NK-92 (cell line): ENCODE results near the gene ARHGEF7.

Source experiments
- DNase-seq: peaks from one replicate; lab custom pipeline; 2025; ENCODE audit not compliant: unreplicated experiment; lab: John Stamatoyannopoulos, UW

ARHGEF7 gene

DNA sequence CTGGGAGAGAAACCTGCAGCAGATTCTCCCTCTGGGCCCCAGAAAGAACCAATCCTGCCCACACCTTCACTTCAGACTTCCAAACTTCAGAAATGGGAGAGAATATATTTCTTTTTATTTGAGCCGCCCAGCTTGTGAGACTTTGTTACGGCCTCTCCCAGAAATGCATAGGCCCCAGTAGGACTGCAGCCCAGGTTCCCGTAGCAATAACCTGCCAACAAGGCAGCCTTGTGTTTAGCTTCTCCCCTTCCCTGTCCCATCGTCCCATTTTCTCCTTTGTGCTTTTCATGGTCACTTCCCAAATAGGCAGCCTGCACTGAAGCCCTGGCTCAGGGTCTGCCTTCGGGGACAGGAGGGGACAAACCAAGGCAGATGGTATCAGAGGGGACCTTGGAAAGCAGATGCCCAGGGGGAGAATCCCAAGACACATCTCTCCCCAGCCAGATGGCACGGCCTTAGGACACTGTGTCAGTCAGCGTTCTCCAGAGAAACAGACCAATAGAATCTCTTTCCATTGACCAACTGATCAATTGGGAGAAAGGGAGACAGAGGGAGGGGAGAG is 3.7 kb upstream of the ARHGEF7 start:
- no peak for DNase-seq

DNA sequence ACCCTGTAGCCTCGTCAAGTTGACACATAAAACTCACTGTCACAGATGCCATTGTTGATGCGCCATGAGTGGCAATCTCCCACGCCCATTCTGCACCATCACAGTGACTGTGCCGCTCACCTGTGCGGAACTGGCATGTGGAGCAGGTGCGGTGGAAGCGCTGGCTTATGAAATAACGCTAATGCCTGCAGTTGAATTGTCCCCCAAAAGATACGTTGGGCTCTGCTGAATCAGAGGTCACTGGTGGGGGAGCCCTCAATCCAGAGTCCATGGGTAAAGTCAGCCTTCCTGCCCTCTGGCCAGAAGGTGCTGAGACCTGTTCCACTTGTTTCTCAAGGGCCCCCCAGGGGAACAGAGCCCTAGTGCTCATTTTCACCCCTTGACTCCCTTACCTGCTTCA is 2.9 kb upstream of the ARHGEF7 start:
- no peak for DNase-seq

DNA sequence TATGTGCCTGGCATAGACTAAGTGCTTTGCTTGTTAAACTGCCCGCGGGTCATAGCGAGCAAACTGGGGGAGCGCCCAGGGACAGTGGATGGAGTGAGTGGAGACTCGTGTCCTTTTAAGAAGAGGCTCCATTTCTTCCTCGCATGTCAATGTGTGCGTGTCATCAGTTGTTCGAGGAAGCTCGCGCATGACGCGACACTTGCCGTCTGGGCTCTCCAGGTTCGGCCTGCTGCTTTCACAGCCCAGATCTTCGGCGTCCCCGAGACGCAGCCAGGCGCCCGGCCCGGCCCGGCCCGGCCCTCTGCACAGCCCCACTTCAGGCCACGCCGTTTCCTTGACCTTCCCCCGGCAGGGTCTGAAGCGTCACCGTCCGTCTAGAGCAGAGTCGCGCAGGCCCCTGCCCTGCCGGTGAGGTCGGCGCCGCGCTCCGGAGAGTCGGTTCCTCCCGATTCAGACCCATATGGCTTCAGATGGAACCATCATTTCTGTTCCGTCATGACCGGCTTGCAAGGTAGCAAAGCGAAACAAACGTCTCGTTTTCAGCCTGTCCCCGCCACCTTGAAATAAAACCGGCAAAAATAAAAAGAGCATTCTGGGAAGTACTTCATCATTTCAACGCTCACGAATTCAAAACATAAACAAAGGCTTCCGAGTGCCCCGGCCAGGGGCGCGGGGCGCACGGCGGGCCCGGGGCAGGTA is 599 bp upstream of the ARHGEF7 start:
- no peak for DNase-seq

DNA sequence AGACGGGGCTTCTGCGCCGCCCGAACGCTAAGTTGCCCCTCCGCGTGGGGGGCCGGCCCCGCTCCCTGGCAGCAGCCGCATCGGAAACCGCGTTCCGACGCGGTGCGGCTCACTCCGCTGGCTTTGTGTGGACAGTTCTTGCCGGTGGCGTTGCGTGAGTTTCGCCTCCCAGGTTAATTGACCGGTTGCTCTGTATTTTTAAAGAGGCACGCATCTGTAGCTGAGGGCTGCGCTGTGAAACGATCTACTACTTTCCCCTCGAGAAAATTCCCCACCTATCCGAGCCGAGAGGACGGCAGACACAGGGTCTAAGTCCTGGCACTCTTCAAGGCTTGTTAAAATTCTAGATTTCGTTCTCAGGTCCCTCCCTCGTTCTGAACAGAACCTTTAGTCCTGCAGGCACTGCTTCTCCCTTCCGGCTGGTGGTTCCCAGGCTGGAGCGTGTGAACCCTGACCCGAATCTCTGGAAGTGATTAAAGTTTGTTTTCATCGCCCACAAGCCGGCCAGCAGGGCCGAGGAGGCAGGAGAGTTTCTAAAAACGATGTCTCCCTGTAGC is 933 bp downstream of the ARHGEF7 start:
- DNase-seq = no peak

DNA sequence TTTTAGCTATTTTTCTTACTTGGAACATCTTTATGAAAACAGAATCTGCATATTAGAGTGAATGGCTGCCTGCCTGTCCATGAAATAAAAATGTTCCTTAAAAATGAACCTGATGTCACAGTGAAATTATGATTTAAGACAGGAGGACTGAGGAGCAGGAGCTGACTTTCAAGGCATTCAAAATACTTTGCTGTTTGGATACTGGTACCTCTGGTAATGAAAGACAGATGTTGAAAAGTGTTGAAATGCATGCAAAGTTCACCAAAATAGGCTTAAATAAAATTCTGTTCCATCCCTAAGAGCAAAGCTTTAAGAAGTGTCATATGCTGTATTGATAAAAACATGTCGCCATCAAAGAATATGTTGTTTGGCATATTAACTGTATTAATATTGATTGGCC is 1.7 kb downstream of the ARHGEF7 start:
- DNase-seq = no peak

DNA sequence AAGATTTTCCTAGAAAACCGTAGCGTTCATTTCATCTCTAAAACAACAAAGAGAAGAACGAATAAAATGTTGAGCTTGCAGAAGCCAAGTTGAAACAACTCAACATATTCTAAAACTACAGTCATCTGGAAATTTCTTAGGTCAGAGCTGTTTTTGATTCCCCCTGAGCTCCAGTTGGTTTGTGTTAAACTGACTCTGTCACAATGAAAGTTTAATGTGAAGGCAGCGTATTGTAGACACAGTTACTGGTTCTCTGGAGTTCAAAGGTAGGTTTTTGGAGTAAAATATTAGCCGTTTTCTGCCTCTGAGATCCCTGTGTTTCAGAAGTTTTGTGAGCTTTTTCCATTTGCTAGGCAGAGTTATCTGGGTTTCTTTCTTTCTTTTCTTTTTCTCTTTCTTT is 2.2 kb downstream of the ARHGEF7 start:
- no peak for DNase-seq

DNA sequence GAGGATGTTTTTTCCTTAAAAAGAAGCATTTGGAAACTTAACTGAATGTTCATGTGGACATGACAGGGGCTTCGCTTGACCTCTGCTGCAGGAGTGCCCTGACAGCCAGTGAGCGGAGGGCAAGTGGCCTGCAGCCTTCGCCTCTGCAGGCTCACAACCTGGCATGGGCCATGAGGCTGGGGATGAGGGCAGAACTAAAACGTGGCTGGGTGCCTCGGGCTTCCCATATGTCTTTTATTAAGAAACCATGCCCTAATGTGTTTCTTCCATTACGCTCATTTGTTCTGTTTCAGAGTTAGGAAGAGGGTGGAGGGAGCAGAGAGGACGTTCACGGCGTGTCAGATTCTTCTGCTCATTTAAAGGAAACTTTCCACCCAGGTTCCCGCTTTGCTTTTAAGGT is 2.9 kb downstream of the ARHGEF7 start:
- no peak for DNase-seq

DNA sequence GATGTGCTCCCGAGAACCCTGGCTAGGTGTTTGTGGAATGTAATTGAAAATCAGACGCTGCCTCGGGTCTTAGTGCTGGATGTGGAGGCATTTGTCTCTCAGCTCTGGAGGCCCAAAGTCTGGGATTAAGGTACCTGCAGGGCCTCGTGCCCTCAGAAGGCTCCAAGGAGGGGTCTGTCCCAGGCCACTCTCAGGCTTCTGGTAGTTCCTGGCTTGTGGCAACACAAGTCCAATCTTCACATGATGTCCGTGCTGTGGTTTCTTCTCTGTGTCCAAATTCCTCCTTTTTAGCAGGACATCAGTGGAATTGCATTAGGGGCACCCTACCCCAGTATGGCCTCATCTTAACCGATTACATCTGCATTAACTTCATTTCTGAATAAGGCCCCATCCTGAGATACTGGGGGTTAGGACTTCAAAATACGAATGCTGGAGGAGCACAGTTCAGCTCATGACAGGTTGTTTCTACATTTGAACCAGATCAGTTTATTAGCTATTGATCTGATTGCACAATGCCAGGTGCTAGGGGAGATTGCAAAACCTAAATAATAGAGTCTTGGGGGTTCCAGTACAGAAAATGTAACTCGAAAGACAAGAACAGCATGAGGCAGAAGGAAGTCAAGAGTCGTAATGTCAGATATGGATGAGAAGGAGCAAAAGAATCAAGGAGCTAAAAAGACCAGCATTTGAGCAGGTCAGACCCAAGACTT is 3.9 kb downstream of the ARHGEF7 start:
- no peak for DNase-seq

DNA sequence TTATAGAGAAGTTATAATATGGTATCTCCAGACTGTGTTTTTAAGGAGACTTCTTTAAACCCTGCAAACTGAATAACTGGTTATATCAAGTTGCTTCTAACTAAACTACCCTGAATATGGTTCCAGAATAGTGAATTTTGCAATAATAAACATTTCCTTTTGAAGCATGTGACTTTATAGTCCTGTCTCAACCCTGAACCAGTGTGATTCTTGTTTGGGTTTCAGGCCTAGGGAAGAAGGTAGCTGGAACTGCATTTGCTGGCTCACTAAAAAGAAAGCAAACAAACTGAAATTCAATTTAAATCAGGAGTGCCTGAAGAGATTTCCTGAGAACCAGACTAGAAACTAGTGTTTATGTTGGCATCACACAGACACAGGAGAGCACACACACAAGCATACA is 4.9 kb downstream of the ARHGEF7 start:
- DNase-seq = no peak

DNA sequence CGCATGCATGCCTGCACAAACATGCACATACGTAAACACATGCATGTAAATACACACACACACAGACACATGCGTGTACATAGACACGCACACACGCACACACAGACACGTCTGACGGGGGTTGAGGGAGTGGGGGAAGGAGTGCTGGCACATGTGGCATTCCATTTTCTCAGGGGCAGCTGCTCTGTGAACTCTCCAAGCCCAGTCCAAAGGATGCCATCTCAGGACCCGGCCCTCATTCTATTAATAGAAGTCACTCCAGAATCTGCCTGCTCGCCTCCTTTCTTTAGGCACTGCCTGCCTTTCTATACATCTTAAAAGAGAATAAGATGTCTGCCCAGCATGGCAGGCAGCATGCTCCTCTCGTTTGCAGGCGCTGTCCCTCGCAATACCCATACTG is 5.3 kb downstream of the ARHGEF7 start:
- no peak for DNase-seq

DNA sequence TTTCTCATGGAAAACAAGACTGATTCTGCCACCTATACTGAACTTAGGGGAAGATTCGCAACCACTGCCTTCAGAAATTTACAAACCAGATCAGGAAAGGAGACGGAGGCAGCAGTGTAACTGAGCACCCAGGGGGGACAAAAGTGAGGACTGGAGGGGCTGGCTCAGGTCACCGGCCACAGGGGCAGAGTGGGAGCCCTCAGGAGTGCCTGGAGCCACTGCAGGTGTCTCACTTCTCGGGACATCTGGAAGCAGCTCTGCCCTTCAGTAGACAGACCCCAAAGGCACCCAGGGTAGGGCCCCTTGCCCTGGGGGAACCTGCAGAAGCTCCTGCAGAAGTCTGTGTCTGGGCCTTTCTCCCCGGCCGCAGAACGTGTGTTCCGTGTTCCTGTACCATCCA is 5.8 kb downstream of the ARHGEF7 start:
- DNase-seq = no peak

DNA sequence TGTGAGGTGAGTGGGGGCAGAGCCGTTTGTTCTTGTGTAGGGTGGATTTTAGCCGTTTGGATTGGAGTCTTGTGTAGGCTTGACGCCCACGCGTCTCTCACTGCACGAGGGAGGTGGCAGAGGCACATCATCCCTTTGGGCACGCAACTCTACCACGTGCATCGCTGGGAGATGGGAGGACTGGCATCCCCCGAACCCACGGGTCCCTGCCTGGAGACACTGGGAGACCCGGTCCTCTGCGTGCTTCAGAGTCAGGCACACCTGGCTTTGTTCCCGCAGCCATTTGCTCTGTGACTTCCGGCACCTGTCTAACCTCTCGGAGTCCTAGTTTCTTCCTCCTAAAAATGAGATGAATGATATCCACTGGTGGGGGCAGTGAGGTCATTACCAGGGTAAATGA is 6.4 kb downstream of the ARHGEF7 start:
- no peak for DNase-seq

DNA sequence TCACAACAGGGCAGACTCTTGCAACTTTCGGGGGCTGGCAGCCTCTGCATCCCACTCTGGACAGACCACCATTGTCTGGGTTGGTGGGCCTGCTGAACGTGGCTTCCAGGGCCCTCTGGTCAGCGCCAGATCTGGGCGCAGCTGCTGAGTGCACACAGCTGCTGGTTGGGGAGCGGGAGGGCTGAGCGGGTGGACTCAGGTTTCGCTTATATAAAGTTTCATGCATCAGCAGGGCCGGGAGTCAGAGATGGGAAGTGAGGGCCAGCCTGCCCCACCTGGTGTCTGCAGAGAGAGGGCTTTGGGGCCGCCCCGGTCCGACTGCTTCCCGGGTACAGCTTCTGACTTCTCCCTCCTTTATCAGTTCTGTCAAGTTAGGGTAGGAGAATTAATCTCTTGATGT is 6.9 kb downstream of the ARHGEF7 start:
- DNase-seq = no peak

DNA sequence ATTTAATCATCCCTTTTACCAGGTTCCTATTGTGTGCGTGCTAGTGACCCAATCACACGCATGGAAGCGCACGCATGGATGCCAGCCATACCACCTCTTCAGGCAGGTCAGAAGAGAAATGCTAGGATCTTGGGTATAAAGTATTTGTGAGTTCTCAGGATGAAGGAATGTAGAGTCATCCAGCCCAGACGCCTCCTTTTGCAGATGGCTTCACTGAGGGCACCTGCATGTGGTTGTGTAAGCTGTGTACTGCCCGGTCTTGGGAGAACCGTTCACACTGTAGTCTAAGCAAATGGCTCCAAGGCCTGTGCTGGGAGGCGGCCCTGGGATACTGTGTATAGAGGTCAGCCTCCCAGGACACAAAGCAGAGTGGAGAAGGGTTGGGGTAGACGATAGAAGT is 7.5 kb downstream of the ARHGEF7 start:
- DNase-seq = no peak

DNA sequence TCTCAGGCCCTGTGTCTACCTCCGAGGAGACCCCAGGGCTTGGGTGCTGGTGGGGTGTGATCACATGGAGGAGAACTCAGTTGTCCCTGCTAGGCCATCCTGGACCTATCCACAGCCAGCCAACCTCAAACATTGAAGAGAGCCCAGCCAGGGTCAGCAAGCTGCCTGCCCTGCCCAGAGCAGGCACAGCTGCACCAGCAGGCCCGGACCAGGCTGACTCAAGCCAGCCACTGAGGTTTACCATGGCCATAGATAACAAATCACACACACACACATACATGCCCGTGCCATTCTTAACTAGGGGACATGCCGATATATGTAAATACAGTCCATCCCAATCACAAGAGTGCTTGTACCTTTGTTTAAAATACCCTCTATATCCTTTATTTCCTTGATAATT is 8.1 kb downstream of the ARHGEF7 start:
- DNase-seq = no peak

DNA sequence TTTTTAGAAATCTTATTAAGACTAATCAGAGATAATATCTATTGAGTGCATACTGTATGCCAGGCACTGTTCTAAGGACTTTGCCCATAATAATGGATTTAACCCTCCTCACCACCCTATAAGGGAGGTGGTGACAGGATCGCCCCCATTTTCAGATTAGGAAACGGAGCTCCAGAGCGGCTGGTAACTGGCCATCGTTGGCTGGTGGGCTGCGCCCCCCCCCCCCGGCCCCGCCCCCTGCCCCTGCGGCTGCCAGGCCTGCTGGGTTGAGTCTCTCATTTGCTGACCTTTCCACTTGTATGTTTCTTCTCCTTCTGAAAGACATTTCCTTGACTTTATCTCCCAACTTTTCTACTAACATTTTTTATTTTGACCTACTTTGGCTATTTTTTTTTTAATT is 8.5 kb downstream of the ARHGEF7 start:
- no peak for DNase-seq

DNA sequence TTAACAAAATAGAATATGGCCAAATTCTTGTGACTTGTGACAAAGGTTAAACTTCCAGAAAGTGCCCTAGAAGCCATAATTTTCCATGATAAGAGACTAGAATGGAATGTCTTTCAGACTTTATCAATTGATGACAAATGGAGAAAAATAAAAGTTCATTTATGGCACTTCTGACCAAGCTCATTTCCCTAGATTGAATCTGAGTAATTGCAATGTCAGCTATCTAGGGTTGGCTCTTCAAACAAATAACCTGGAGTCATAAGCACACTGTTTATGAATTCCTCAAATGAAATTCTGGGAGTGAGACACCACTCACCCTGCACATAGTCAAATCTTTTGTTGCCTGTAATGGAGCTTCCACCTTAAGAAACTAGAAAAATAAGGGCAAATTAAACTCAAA is 11.4 kb downstream of the ARHGEF7 start:
- DNase-seq = no peak

DNA sequence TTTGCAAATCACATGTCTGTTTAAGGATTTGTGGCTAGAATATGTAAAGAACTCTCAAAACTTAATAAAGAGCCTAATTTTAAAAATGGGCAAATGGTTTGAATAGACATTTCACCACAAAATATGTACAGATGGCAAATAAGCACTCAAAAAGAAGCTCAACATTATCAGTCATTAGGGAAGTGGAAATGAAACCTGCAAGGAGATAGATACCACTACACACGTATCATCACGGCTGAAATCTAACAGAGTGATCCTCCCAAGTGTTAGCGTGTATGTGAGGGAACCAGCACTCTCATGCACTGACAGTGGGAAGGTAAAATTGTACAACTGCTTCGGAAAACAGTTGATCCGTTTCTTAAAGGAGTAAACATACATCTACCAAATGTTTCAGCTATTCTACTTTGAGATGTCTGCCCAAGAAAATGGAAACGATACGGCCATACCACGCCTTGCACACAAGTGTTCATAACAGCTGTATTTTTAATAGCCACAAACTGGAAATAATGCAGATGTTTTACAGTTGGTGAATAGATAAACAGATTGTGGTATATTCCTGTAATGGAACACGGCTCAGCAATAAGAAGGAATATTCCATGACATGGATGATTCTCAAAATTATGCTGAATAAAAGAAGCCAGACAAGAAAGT is 14.5 kb downstream of the ARHGEF7 start:
- no peak for DNase-seq

DNA sequence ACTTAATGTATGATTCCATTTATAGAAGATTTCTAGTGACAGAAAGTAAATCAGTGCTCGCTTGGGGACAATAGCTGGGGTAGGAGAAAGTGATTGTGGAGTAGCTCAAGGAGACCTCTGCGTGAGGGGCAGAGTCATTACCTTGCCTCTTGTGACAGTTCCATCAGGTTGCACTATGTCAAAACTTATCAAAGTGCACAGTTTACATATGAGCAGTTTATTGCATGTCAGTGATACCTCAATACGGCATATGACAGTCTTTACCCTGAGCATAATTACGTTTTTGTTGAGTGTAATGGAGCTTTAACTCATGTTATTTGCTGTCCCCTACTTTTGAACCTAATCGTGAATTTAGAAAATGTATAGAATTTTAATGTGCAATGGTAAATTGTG is 15.0 kb downstream of the ARHGEF7 start:
- no peak for DNase-seq

DNA sequence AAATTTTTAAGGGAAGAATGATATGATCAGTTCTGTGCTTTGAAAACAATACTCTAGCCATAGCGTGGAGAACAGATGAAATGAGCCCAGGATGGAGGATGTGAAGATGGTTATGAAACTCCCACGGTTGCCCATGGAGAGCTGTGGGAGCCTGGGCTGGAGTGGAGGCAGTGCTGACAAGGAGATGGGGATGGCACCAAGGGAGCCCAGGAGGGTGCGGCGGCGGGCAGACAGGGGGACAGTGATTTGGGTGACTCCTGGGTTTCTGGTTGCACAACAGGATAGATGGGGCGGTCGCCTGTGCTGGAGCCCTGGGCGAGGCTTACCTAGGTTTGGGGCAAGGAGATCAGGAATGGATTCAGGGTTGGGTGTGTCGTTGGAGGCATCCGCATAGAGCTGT is 15.9 kb downstream of the ARHGEF7 start:
- DNase-seq = no peak

DNA sequence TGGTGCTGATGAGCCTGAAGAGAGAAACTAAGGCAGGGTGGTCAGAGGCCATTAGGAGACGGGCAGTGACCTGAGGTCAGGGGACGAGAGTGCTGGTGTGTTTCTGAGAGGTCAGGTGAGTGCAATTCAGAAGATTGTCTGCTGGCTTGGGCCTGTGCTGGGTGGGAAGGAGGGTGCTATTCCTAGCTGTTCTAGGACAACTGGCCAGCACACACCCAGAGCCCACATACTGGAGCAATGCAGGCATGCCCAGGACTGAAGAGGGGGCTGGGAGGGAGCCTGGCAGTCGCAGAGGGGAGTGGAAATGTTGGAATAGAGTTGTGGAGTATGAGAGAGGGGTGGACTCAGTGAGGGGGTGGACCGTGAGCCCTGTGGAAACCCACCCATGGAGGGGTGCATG is 16.5 kb downstream of the ARHGEF7 start:
- no peak for DNase-seq

DNA sequence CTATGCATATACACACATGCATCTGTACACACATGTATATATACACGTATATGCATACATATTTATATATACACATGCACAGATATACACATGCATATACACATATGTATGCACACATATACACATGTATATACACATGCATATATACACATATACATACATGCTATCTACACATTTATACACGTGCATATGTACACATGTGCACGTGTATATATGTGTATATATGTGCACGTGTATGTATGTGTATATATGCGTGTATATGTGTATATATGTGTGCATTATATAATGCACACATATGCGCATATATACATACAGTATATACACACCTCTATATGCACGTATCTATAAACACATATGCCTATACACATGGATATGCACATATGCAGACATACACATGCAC is 17.8 kb downstream of the ARHGEF7 start:
- no peak for DNase-seq
